GM21576 (cell line): ENCODE measurements around the gene NOP53.
"Not testable (repeated sequence)": the region's sequence is repeated elsewhere in the genome, so short reads cannot be mapped to it uniquely, and the experiment has no call there.

Experiments
- ATAC-seq: cut with Tn5 transposase; IDR thresholded peaks from one replicate; pipeline ENCODE4 v1.9.1; 2021; ENCODE audit warnings: mild to moderate bottlenecking, moderate library complexity; ENCODE audit not compliant: unreplicated experiment

Gene NOP53

DNA sequence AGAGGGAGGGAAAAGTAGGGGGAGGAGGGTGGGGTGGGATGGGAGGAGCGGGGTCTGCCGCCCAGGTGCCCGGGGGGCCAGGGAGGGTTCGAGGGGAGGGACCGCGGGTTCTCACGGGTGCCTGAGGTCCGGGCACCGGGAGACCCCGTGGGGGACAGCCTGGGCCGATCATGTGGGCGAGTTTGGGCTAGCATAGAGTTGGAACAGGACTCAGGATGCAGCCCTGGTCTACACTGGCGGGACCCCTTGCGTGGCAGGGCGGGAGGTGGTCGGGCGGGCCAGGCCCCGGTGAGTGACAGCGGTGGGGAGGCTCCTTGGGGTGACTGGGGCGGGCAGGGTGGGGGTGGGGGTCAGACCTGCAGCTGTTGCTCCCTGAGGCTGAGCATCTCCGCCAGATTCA, 57.8 kb downstream of the NOP53 start:
- not testable (repeated sequence) for ATAC-seq

DNA sequence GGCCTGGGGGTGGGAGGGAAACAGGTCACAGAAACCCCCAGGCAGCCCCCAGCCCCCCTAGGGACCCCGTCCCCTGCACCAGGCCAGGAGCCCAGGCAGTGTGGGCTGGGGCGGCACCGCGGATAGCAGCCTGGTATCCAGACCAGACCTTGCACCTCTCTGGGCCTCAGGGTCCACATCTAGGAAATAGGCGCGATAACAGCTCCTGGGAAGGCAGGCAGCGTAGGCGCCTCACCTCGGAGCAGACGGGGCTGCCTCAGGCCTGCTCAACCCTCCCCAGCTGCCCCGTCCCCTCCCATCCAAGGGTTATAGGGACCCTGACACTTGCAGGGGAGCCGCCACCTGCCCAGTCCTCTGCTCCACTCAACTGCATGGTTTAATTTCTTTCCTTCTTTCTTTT, 58.3 kb downstream of the NOP53 start:
- ATAC-seq: not testable (repeated sequence)

DNA sequence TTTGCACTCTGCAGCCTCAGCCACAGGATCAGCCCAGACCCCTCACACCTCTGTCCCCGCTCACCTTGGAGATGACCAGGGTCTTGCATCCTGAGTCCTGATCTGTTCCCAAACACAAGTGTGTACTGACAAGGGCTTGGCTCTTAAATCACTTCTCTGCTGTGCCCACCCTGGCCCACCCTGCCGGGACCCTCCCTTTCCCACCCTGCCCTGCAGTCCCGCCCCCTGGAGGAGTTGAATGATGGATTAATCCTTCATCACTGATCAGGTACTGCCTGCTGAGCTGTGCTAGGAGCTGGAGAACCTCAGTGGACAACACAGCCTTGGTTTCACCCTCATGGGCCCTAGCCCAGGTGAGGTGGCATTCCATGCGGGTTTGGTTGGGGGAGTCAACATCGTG, 59.1 kb downstream of the NOP53 start, which contains the start of gene TPRX1:
TSS of gene TPRX1 (minus strand) at position 101 of the 400 bp plus-strand sequence. CDS start at position 89, 12 bp downstream.
- ATAC-seq: not testable (repeated sequence)

DNA sequence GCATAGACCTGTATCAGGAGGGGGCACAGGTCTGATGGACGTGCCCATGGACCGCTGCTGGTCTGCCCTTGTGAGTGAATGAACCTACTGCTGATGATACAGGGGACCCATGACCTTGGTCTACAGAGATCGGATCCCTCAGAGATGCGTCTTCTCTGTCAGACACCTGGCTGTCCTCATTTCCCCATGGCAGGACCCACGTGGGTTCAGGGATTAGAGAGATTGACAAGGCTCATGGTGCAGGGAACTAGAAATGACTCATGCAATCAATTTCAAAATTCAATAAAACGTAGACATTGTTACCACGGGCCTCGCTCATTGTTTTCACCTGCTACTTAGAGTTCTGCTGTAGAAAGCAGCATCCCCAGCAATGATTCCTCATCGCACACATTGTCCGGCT, 60.0 kb downstream of the NOP53 start:
- ATAC-seq: no peak

DNA sequence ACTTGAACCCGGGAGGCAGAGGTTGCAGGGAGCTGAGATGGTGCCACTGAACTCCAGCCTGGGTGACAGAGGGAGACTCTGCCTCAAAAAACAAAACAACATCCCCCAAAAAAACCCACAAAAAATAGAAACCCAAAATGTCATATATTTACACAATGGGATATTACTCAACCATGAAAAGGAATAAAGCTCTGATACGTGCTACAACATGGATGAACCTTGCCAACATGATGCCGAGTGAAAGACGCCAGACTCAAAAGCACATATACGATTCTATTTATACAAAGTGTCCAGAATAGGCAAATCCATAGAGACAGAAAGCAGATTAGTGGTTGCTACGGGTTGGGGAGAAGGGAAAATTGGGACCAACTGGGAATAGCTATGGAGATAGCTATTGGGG, 61.1 kb downstream of the NOP53 start:
- no peak for ATAC-seq
